Peyer's patch (tissue), 4 donors: Measurements from ENCODE around the gene POFUT1.

Experiments used
- CTCF ChIP-seq, 6 experiments: fragments of 450-650 bp in 4 of 6; fragments of 200-600 bp in 2 of 6; sonication (generic) in 1 of 6; IDR thresholded peaks; one replicate each; pipeline ENCODE4 v1.5.1; 2017 to 2019; ENCODE audit warnings: antibody characterized with exemption in 6 of 6, mild to moderate bottlenecking in 3 of 6, moderate library complexity in 1 of 6
- POLR2A ChIP-seq, 2 donors: fragments of 450-650 bp; IDR thresholded peaks; one replicate each; pipeline ENCODE4 v1.5.1; 2017; ENCODE audit warnings: antibody characterized with exemption in 2 of 2, mild to moderate bottlenecking in 2 of 2, moderate library complexity in 2 of 2

GRCh38 chr20:32281711-32282110 lies 74.0 kb downstream of the POFUT1 start:
- no peak for TF ChIP-seq CTCF (IDR thresholded peaks at IDR 0.05)
- TF ChIP-seq POLR2A (IDR thresholded peaks at IDR 0.05), result no peak
